SK-N-SH treated with all-trans-retinoic acid at 6 μM for 48 hours (cell line): ENCODE measurements around the gene KCP.

Experiments used
- ARNTL ChIP-seq: fragments of 450-650 bp; formaldehyde crosslinking; IDR thresholded peaks from 2 replicates; pipeline ENCODE4 v1.5.0; 2020; ENCODE audit warnings: low read depth, mild to moderate bottlenecking, moderate library complexity, borderline replicate concordance
- BACH2 ChIP-seq: fragments of 250-450 bp; sonication (Bioruptor Pico); IDR thresholded peaks from 2 replicates; pipeline ENCODE4 v1.9.0; 2021; ENCODE audit warnings: mild to moderate bottlenecking, borderline replicate concordance
- CREB5 ChIP-seq: fragments of 250-450 bp; sonication (Bioruptor Pico); IDR thresholded peaks from 2 replicates; pipeline ENCODE4 v1.5.1; 2020; ENCODE audit warnings: low read depth, mild to moderate bottlenecking, moderate library complexity
- ESRRG ChIP-seq: fragments of 250-450 bp; sonication (Bioruptor Pico); IDR thresholded peaks from 2 replicates; pipeline ENCODE4 v1.6.1; 2021; ENCODE audit warnings: mild to moderate bottlenecking
- POU6F1 ChIP-seq: fragments of 250-450 bp; sonication (Bioruptor Pico); IDR thresholded peaks from 2 replicates; pipeline ENCODE4 v1.8.0; 2021; ENCODE audit warnings: low read depth, mild to moderate bottlenecking, moderate library complexity, borderline replicate concordance
- RARB ChIP-seq: fragments of 250-450 bp; sonication (Bioruptor Pico); IDR thresholded peaks from 2 replicates; pipeline ENCODE4 v1.8.0; 2021; ENCODE audit warnings: mild to moderate bottlenecking, moderate library complexity
- TCF4 ChIP-seq: fragments of 250-450 bp; sonication (Bioruptor Pico); IDR thresholded peaks from 2 replicates; pipeline ENCODE4 v1.8.0; 2021; ENCODE audit warnings: mild to moderate bottlenecking, moderate library complexity, borderline replicate concordance
- TOX ChIP-seq: fragments of 250-450 bp; sonication (Bioruptor Pico); IDR thresholded peaks from 2 replicates; pipeline ENCODE4 v1.8.0; 2021; ENCODE audit warnings: mild to moderate bottlenecking, moderate library complexity, borderline replicate concordance
- ZC3H10 ChIP-seq: fragments of 250-450 bp; sonication (Bioruptor Pico); IDR thresholded peaks from 2 replicates; pipeline ENCODE4 v1.5.1; 2021; ENCODE audit warnings: mild to moderate bottlenecking, moderate library complexity
- ZFP30 ChIP-seq: fragments of 450-650 bp; formaldehyde crosslinking; IDR thresholded peaks from 2 replicates; pipeline ENCODE4 v1.5.0; 2022; ENCODE audit warnings: mild to moderate bottlenecking, moderate library complexity
- ZNF565 ChIP-seq: fragments of 450-650 bp; formaldehyde crosslinking; conservative IDR thresholded peaks from 2 replicates; pipeline ENCODE4 v1.5.0; 2020; ENCODE audit warnings: low read depth, mild to moderate bottlenecking, moderate library complexity
- ZNF70 ChIP-seq: fragments of 450-650 bp; formaldehyde crosslinking; IDR thresholded peaks from 2 replicates; pipeline ENCODE4 v1.5.0; 2020; ENCODE audit warnings: mild to moderate bottlenecking, moderate library complexity

DNA sequence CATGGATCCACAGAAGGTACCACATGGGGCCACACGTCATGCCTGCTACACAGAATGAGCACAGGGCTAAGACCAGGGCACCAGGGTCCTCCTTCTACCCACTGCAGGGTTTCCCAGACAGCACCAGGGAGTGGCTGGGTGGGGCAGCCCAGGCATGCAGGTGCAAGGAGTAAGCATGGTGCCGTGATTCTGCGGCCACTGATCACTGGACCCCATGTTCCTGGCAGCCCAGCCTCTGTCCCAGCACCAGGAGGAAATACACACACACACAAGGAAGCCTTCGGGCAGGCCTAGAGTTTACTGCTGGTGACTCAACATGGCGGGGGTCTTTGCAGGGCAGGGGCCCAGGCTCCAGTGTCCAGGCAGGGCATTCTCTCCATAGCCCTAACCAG is 33.9 kb downstream of the KCP start:
- TF ChIP-seq ZFP30 (CRISPR knock-in tag) (no peak), TOX (CRISPR knock-in tag) (no peak), POU6F1 (CRISPR knock-in tag) (no peak), TCF4 (CRISPR knock-in tag) (no peak), CREB5 (CRISPR knock-in tag) (no peak), ZNF565 (no peak), ESRRG (no peak), RARB (CRISPR knock-in tag) (no peak), ZNF70 (CRISPR knock-in tag) (no peak), ARNTL (CRISPR knock-in tag) (no peak), ZC3H10 (no peak), BACH2 (CRISPR knock-in tag) (no peak)
